ENCODE results near the gene DYTN. TPM values are rescaled to one million over a fixed set of nuclear protein-coding genes. Genes with fewer than 3 reads are reported as not detected.

DYTN gene
- total and polyA plus RNA-seq, 3 experiments from 2014 or later = not detected

GRCh38 chr2:206693399-206694137 lies 24.6 kb downstream of the DYTN start:
- Mint-ChIP-seq H3K4me1 (peaks cover 0 to 5% (median 4%) of the 10 kb centered on the region in 3 donors), H3K36me3 (no peaks in the 10 kb centered on the region), H3K27me3 (peaks cover 0 to 4% of the 10 kb centered on the region in 2 donors), H3K9me3 (no peaks in the 10 kb centered on the region), H3K27ac (no peak overlapping the region), H3K4me3 (no peak overlapping the region)
- H3K9me3 ChIP-seq (ENCODE audit: low read length) = no peaks in the 10 kb centered on the region
- peak in 2 of 5 donors; percentile 20 to 31 for DNase-seq
- H3K4me1 ChIP-seq (ENCODE audit: insufficient read depth, low read length) = no peaks in the 10 kb centered on the region
- no peak overlapping the region for H3K4me3 ChIP-seq (ENCODE audit: low read length)
- ChIA-PET CTCF (no interaction called here), POLR2A (no interaction called here)
- H3K36me3 ChIP-seq (ENCODE audit: insufficient read depth, low read length) = no peaks in the 10 kb centered on the region
- no peaks in the 10 kb centered on the region for H3K27me3 ChIP-seq (ENCODE audit: insufficient read depth, low read length, poor library complexity, severe bottlenecking)
- H3K27ac ChIP-seq (ENCODE audit: low read depth, low read length) = no peak overlapping the region

GRCh38 chr2:206692971-206693370 lies 25.2 kb downstream of the DYTN start:
- DNase-seq = no peak
- ChIA-PET CTCF (no interaction called here), POLR2A (no interaction called here)
- Mint-ChIP-seq H3K4me3 (no peak overlapping the region), H3K9me3 (no peaks in the 10 kb centered on the region), H3K27me3 (peaks cover 0 to 3% of the 10 kb centered on the region in 2 donors), H3K27ac (no peak overlapping the region), H3K36me3 (no peaks in the 10 kb centered on the region), H3K4me1 (peaks cover 0 to 5% (median 4%) of the 10 kb centered on the region in 3 donors)
- H3K4me3 ChIP-seq (ENCODE audit: low read length) = no peak overlapping the region
- H3K4me1 ChIP-seq (ENCODE audit: insufficient read depth, low read length) = no peaks in the 10 kb centered on the region
- H3K9me3 ChIP-seq (ENCODE audit: low read length) = no peaks in the 10 kb centered on the region
- H3K36me3 ChIP-seq (ENCODE audit: insufficient read depth, low read length) = no peaks in the 10 kb centered on the region
- H3K27me3 ChIP-seq (ENCODE audit: insufficient read depth, low read length, poor library complexity, severe bottlenecking) = no peaks in the 10 kb centered on the region
- H3K27ac ChIP-seq (ENCODE audit: low read depth, low read length) = no peak overlapping the region

- Histone ChIP-seq H3K4me1 (ENCODE audit: insufficient read depth, low read length) (no peaks in the 10 kb centered on the region), H3K27ac (ENCODE audit: low read depth, low read length) (no peak overlapping the region), H3K9me3 (ENCODE audit: low read length) (no peaks in the 10 kb centered on the region), H3K4me3 (ENCODE audit: low read length) (no peak overlapping the region), H3K36me3 (ENCODE audit: insufficient read depth, low read length) (no peaks in the 10 kb centered on the region), H3K27me3 (ENCODE audit: insufficient read depth, low read length, poor library complexity, severe bottlenecking) (no peaks in the 10 kb centered on the region)
- peaks cover 0 to 5% (median 4%) of the 10 kb centered on the region in 3 donors for H3K4me1 Mint-ChIP-seq
- no peak for DNase-seq
- POLR2A ChIA-PET = no interaction called here
- CTCF ChIA-PET = no interaction called here
- no peaks in the 10 kb centered on the region for H3K36me3 Mint-ChIP-seq
- H3K27ac Mint-ChIP-seq = no peak overlapping the region
- H3K9me3 Mint-ChIP-seq = no peaks in the 10 kb centered on the region
- peaks cover 0 to 18% of the 10 kb centered on the region in 2 donors for H3K27me3 Mint-ChIP-seq
- H3K4me3 Mint-ChIP-seq = no peak overlapping the region
These were observed 29.2 kb downstream of the DYTN start for GRCh38 chr2:206688990-206689389.

- Histone ChIP-seq H3K4me1 (ENCODE audit: insufficient read depth, low read length) (no peaks in the 10 kb centered on the region), H3K27ac (ENCODE audit: low read depth, low read length) (no peak overlapping the region), H3K27me3 (ENCODE audit: insufficient read depth, low read length, poor library complexity, severe bottlenecking) (no peaks in the 10 kb centered on the region), H3K4me3 (ENCODE audit: low read length) (no peak overlapping the region), H3K36me3 (ENCODE audit: insufficient read depth, low read length) (no peaks in the 10 kb centered on the region), H3K9me3 (ENCODE audit: low read length) (no peaks in the 10 kb centered on the region)
- Mint-ChIP-seq H3K4me3 (no peak overlapping the region), H3K36me3 (no peaks in the 10 kb centered on the region), H3K27me3 (peaks cover 0 to 22% of the 10 kb centered on the region in 2 donors), H3K27ac (no peak overlapping the region), H3K4me1 (peaks cover 0 to 5% (median 4%) of the 10 kb centered on the region in 3 donors), H3K9me3 (no peaks in the 10 kb centered on the region)
- ChIA-PET POLR2A (no interaction called here), CTCF (no interaction called here)
- no peak for DNase-seq
These were observed 29.7 kb downstream of the DYTN start for GRCh38 chr2:206688453-206688852.

GRCh38 chr2:206683546-206683945 lies 34.6 kb downstream of the DYTN start:
- Mint-ChIP-seq H3K36me3 (no peaks in the 10 kb centered on the region), H3K27ac (no peak overlapping the region), H3K4me3 (no peak overlapping the region), H3K9me3 (no peaks in the 10 kb centered on the region), H3K4me1 (no peaks in the 10 kb centered on the region), H3K27me3 (peaks cover 3 to 19% of the 10 kb centered on the region in 2 donors)
- ChIA-PET POLR2A (no interaction called here), CTCF (no interaction called here)
- H3K27ac ChIP-seq (ENCODE audit: low read depth, low read length) = no peak overlapping the region
- no peak for DNase-seq
- no peaks in the 10 kb centered on the region for H3K4me1 ChIP-seq (ENCODE audit: insufficient read depth, low read length)
- H3K9me3 ChIP-seq (ENCODE audit: low read length) = no peaks in the 10 kb centered on the region
- no peaks in the 10 kb centered on the region for H3K36me3 ChIP-seq (ENCODE audit: insufficient read depth, low read length)
- no peak overlapping the region for H3K4me3 ChIP-seq (ENCODE audit: low read length)
- H3K27me3 ChIP-seq (ENCODE audit: insufficient read depth, low read length, poor library complexity, severe bottlenecking) = no peaks in the 10 kb centered on the region

- CTCF ChIA-PET = no interaction called here
- DNase-seq = no peak
- Mint-ChIP-seq H3K27ac (no peak overlapping the region), H3K9me3 (no peaks in the 10 kb centered on the region), H3K4me1 (no peaks in the 10 kb centered on the region), H3K36me3 (no peaks in the 10 kb centered on the region), H3K4me3 (no peak overlapping the region), H3K27me3 (peaks cover 8 to 17% of the 10 kb centered on the region in 2 donors)
- POLR2A ChIA-PET = no interaction called here
- H3K27ac ChIP-seq (ENCODE audit: low read depth, low read length) = no peak overlapping the region
- H3K27me3 ChIP-seq (ENCODE audit: insufficient read depth, low read length, poor library complexity, severe bottlenecking) = no peaks in the 10 kb centered on the region
- H3K36me3 ChIP-seq (ENCODE audit: insufficient read depth, low read length) = no peaks in the 10 kb centered on the region
- no peaks in the 10 kb centered on the region for H3K9me3 ChIP-seq (ENCODE audit: low read length)
- H3K4me3 ChIP-seq (ENCODE audit: low read length) = no peak overlapping the region
- no peaks in the 10 kb centered on the region for H3K4me1 ChIP-seq (ENCODE audit: insufficient read depth, low read length)
These were observed 47.5 kb downstream of the DYTN start for GRCh38 chr2:206670531-206671319.

GRCh38 chr2:206665251-206665650 lies 52.9 kb downstream of the DYTN start:
- H3K36me3 ChIP-seq (ENCODE audit: insufficient read depth, low read length) = no peaks in the 10 kb centered on the region
- POLR2A ChIA-PET = no interaction called here
- no peak for DNase-seq

GRCh38 chr2:206657087-206657486 lies 61.1 kb downstream of the DYTN start:
- H3K4me1 Mint-ChIP-seq = no peaks in the 10 kb centered on the region
- CTCF ChIA-PET = no interaction called here
- H3K36me3 Mint-ChIP-seq = no peaks in the 10 kb centered on the region
- Histone ChIP-seq H3K36me3 (ENCODE audit: insufficient read depth, low read length) (no peaks in the 10 kb centered on the region), H3K9me3 (ENCODE audit: low read length) (no peaks in the 10 kb centered on the region), H3K4me3 (ENCODE audit: low read length) (no peak overlapping the region), H3K27me3 (ENCODE audit: insufficient read depth, low read length, poor library complexity, severe bottlenecking) (no peaks in the 10 kb centered on the region), H3K4me1 (ENCODE audit: insufficient read depth, low read length) (no peaks in the 10 kb centered on the region), H3K27ac (ENCODE audit: low read depth, low read length) (no peak overlapping the region)
- no peak overlapping the region for H3K4me3 Mint-ChIP-seq
- POLR2A ChIA-PET = no interaction called here
- DNase-seq = no peak
- peaks cover 0 to 16% (median 11%) of the 10 kb centered on the region in 5 donors for H3K9me3 Mint-ChIP-seq
- peaks cover 0 to 8% of the 10 kb centered on the region in 2 donors for H3K27me3 Mint-ChIP-seq
- peak overlapping the region in 1 of 8 donors; percentile 41 for H3K27ac Mint-ChIP-seq

More at GRCh38 chr2:206665251-206665650, 52.9 kb downstream of the DYTN start:
- Histone ChIP-seq H3K4me3 (ENCODE audit: low read length) (no peak overlapping the region), H3K27ac (ENCODE audit: low read depth, low read length) (no peak overlapping the region), H3K9me3 (ENCODE audit: low read length) (no peaks in the 10 kb centered on the region), H3K27me3 (ENCODE audit: insufficient read depth, low read length, poor library complexity, severe bottlenecking) (no peaks in the 10 kb centered on the region), H3K4me1 (ENCODE audit: insufficient read depth, low read length) (no peaks in the 10 kb centered on the region)
- Mint-ChIP-seq H3K27me3 (peaks cover 8 to 11% of the 10 kb centered on the region in 2 donors), H3K36me3 (no peaks in the 10 kb centered on the region), H3K4me3 (no peak overlapping the region), H3K4me1 (no peaks in the 10 kb centered on the region), H3K27ac (no peak overlapping the region), H3K9me3 (no peaks in the 10 kb centered on the region)
- CTCF ChIA-PET = no interaction called here

Measured in CD8-positive, alpha-beta memory T cell (primary cell).